ENCODE data around the gene RPL15. TPM values are rescaled to one million over a fixed set of nuclear protein-coding genes. Genes with fewer than 3 reads are reported as not detected.
"Not testable (repeated sequence)": the region's sequence is repeated elsewhere in the genome, so short reads cannot be mapped to it uniquely, and the experiment has no call there.

RPL15 gene
- total and polyA plus RNA-seq, 2 donors (not counting 1 experiment from before 2014, with no cell fraction given) = 2,177 to 5,195 TPM

GRCh38 chr3:23911397-23911796 lies 5.5 kb upstream of the RPL15 start:
- no peak overlapping the region for H3K4me3 Mint-ChIP-seq
- ChIA-PET POLR2A (no interaction called here), CTCF (no interaction called here)
- no peak overlapping the region for H2AFZ ChIP-seq (ENCODE audit: insufficient read depth, low read depth, low read length, poor library complexity, severe bottlenecking)
- TF ChIP-seq CTCF (IDR thresholded peaks at IDR 0.05) (no peak), EZH2 (IDR thresholded peaks at IDR 0.05; ENCODE audit: borderline replicate concordance, insufficient read depth, low read depth, low read length, poor library complexity, severe bottlenecking) (no peak)
- no peak overlapping the region for H3K27ac Mint-ChIP-seq
- H3K4me3 ChIP-seq (ENCODE audit: control extremely low read depth in 1 of 5, extremely low read depth in 1 of 5, insufficient read depth in 1 of 5, low read depth in 2 of 5, low read length in 4 of 5) = no peak overlapping the region
- peaks cover 11 to 12% of the 10 kb centered on the region in 2 donors for H3K4me1 ChIP-seq (ENCODE audit: control insufficient read depth in 2 of 2, insufficient read depth in 2 of 2, low read length in 2 of 2)
- H3K4me1 Mint-ChIP-seq = peaks cover 14% of the 10 kb centered on the region
- ATAC-seq (ENCODE audit: low read depth) (no peak), DNase-seq (no peak)
- H3K9me3 Mint-ChIP-seq (ENCODE audit: insufficient read depth) = no peaks in the 10 kb centered on the region
- H3K4me2 ChIP-seq (replicated peaks; ENCODE audit: low read depth, low read length, poor library complexity, severe bottlenecking) = no peak overlapping the region
- peaks cover 4% of the 10 kb centered on the region for H3K27me3 Mint-ChIP-seq
- WGBS (ENCODE audit: insufficient coverage) = 100% methylated on average over 2 of the region's 2 CpGs
- H3K9ac ChIP-seq (ENCODE audit: low read length) = no peak overlapping the region
- H4K20me1 ChIP-seq (ENCODE audit: control insufficient read depth, insufficient read depth, low read length, poor library complexity, severe bottlenecking) = no peaks in the 10 kb centered on the region
- peaks cover 0 to 9% of the 10 kb centered on the region in 2 experiments for H3K36me3 ChIP-seq (replicated peaks in 1 of 2; ENCODE audit: control extremely low read depth in 1 of 2, control insufficient read depth in 1 of 2, extremely low read depth in 1 of 2, insufficient read depth in 2 of 2, low read length in 1 of 2)
- H3K27ac ChIP-seq (ENCODE audit: low read length in 2 of 2) = no peak overlapping the region
- no peaks in the 10 kb centered on the region for H3K27me3 ChIP-seq (replicated peaks in 1 of 4; ENCODE audit: control extremely low read depth in 1 of 4, control insufficient read depth in 3 of 4, insufficient read depth in 4 of 4, low read length in 3 of 4)
- no peaks in the 10 kb centered on the region for H3K9me3 ChIP-seq (ENCODE audit: control extremely low read depth in 1 of 3, control insufficient read depth in 2 of 3, insufficient read depth in 1 of 3, low read length in 2 of 3)
- peaks cover 26% of the 10 kb centered on the region for H3K79me2 ChIP-seq (ENCODE audit: control insufficient read depth, insufficient read depth, low read length)
- intact Hi-C loops (cut with micrococcal nuclease) = loop anchor here (10.0 kb wide), 1 partner anchor 1753 kb away; the partner anchor contains the start of gene TOP2B

DNA sequence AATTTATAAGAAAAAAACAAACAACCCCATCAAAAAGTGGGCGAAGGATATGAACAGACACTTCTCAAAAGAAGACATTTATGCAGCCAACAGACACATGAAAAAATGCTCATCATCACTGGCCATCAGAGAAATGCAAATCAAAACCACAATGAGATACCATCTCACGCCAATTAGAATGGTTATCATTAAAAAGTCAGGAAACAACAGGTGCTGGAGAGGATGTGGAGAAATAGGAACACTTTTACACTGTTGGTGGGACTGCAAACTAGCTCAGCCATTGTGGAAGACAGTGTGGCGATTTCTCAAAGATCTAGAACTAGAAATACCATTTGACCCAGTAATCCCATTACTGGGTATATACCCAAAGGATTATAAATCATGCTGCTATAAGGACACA lies 4.6 kb upstream of the RPL15 start:
- H3K9me3 ChIP-seq (ENCODE audit: control extremely low read depth in 1 of 3, control insufficient read depth in 2 of 3, insufficient read depth in 1 of 3, low read length in 2 of 3); H3K27ac Mint-ChIP-seq; CTCF ChIA-PET; H3K36me3 ChIP-seq (replicated peaks in 1 of 2; ENCODE audit: control extremely low read depth in 1 of 2, control insufficient read depth in 1 of 2, extremely low read depth in 1 of 2, insufficient read depth in 2 of 2, low read length in 1 of 2); H2AFZ ChIP-seq (ENCODE audit: insufficient read depth, low read depth, low read length, poor library complexity, severe bottlenecking); H3K27me3 ChIP-seq (replicated peaks in 1 of 4; ENCODE audit: control extremely low read depth in 1 of 4, control insufficient read depth in 3 of 4, insufficient read depth in 4 of 4, low read length in 3 of 4); H3K4me3 ChIP-seq (ENCODE audit: control extremely low read depth in 1 of 5, extremely low read depth in 1 of 5, insufficient read depth in 1 of 5, low read depth in 2 of 5, low read length in 4 of 5); ATAC-seq (ENCODE audit: low read depth); H4K20me1 ChIP-seq (ENCODE audit: control insufficient read depth, insufficient read depth, low read length, poor library complexity, severe bottlenecking); DNase-seq; H3K4me2 ChIP-seq (replicated peaks; ENCODE audit: low read depth, low read length, poor library complexity, severe bottlenecking); H3K9me3 Mint-ChIP-seq (ENCODE audit: insufficient read depth); H3K27me3 Mint-ChIP-seq; H3K27ac ChIP-seq (ENCODE audit: low read length in 2 of 2); H3K9ac ChIP-seq (ENCODE audit: low read length); POLR2A ChIA-PET; H3K4me3 Mint-ChIP-seq: not testable (repeated sequence)
- Histone ChIP-seq H3K4me1 (ENCODE audit: control insufficient read depth in 2 of 2, insufficient read depth in 2 of 2, low read length in 2 of 2) (peaks cover 11 to 12% of the 10 kb centered on the region in 2 donors), H3K79me2 (ENCODE audit: control insufficient read depth, insufficient read depth, low read length) (peaks cover 32% of the 10 kb centered on the region)
- intact Hi-C loops (cut with micrococcal nuclease) = loop anchor here (10.0 kb wide), 1 partner anchor 1752 kb away; the partner anchor contains the start of gene TOP2B
- peaks cover 19% of the 10 kb centered on the region for H3K4me1 Mint-ChIP-seq
- no CpG with 5 or more reads among the region's 3 CpGs for WGBS (ENCODE audit: insufficient coverage)
